Measurements from ENCODE around the gene RMI2. TPM values are rescaled to one million over a fixed set of nuclear protein-coding genes. Genes with fewer than 3 reads are reported as not detected.

RMI2 gene
- total RNA-seq, 2 experiments from 2014 or later = 43.1 TPM

GRCh38 chr16:11389631-11390565 is 44.6 kb downstream of the RMI2 start:
- ChIA-PET POLR2A (no interaction called here), CTCF (interaction anchor here (0.5 to 1.7 kb wide), 2 partner anchors 17 to 326 kb away, joined by 3 read pairs; no protein-coding TSS in a partner anchor)

- ChIA-PET CTCF (no interaction called here), POLR2A (no interaction called here)
These were observed 45.6 kb downstream of the RMI2 start for GRCh38 chr16:11390573-11391495.

GRCh38 chr16:11391576-11391975 is 46.3 kb downstream of the RMI2 start:
- ChIA-PET POLR2A (no interaction called here), CTCF (no interaction called here)

GRCh38 chr16:11392041-11392581 is 46.9 kb downstream of the RMI2 start:
- POLR2A ChIA-PET = no interaction called here

GRCh38 chr16:11393366-11393765 is 48.1 kb downstream of the RMI2 start:
- POLR2A ChIA-PET = no interaction called here
- CTCF ChIA-PET = no interaction called here

More at GRCh38 chr16:11392041-11392581, 46.9 kb downstream of the RMI2 start:
- CTCF ChIA-PET = no interaction called here

GRCh38 chr16:11393861-11394592 is 48.8 kb downstream of the RMI2 start:
- CTCF ChIA-PET = interaction anchor here (3.2 kb wide), 1 partner anchor 431 kb away, joined by 18 read pairs; no protein-coding TSS in a partner anchor
- POLR2A ChIA-PET = interaction anchor here (0.7 kb wide), 1 partner anchor 102 kb away, joined by 4 read pairs; no protein-coding TSS in a partner anchor

- ChIA-PET CTCF (interaction anchor here (0.9 to 3.2 kb wide), 2 partner anchors 12 to 432 kb away, joined by 4 to 18 read pairs; no protein-coding TSS in a partner anchor), POLR2A (no interaction called here)
These were observed 49.3 kb downstream of the RMI2 start for GRCh38 chr16:11394593-11394960.

- CTCF ChIA-PET = interaction anchor here (0.6 to 3.2 kb wide), 18 partner anchors 8 to 440 kb away, joined by 3 to 18 read pairs (median 4); partner anchors contain the start of genes LITAF and ZC3H7A
These were observed 50.0 kb downstream of the RMI2 start for GRCh38 chr16:11395008-11395948.

GRCh38 chr16:11395949-11396240 is 50.6 kb downstream of the RMI2 start:
- POLR2A ChIA-PET = no interaction called here

More at GRCh38 chr16:11395008-11395948, 50.0 kb downstream of the RMI2 start:
- POLR2A ChIA-PET = no interaction called here

GRCh38 chr16:11396241-11397048 is 51.2 kb downstream of the RMI2 start:
- ChIA-PET POLR2A (interaction anchor here (0.6 kb wide), 1 partner anchor 301 kb away, joined by 4 read pairs; no protein-coding TSS in a partner anchor), CTCF (interaction anchor here (0.6 to 3.2 kb wide), 25 partner anchors 9 to 441 kb away, joined by 3 to 18 read pairs (median 4); partner anchors contain the start of genes LITAF and ZC3H7A)

More at GRCh38 chr16:11395949-11396240, 50.6 kb downstream of the RMI2 start:
- CTCF ChIA-PET = interaction anchor here (0.6 to 3.2 kb wide), 22 partner anchors 9 to 441 kb away, joined by 3 to 18 read pairs (median 4); partner anchors contain the start of genes LITAF and ZC3H7A

GRCh38 chr16:11398136-11398535 is 52.9 kb downstream of the RMI2 start:
- ChIA-PET POLR2A (no interaction called here), CTCF (interaction anchor here (0.5 to 1.2 kb wide), 4 partner anchors 9 to 222 kb away, joined by 3 to 5 read pairs (median 4); no protein-coding TSS in a partner anchor)

- ChIA-PET CTCF (no interaction called here), POLR2A (no interaction called here)
These were observed 53.6 kb downstream of the RMI2 start for GRCh38 chr16:11398851-11399250.

- POLR2A ChIA-PET = no interaction called here
- CTCF ChIA-PET = no interaction called here
These were observed 54.1 kb downstream of the RMI2 start for GRCh38 chr16:11399261-11399831.

GRCh38 chr16:11400076-11400475 is 54.8 kb downstream of the RMI2 start:
- POLR2A ChIA-PET = no interaction called here

More at GRCh38 chr16:11400076-11400475, 54.8 kb downstream of the RMI2 start:
- CTCF ChIA-PET = no interaction called here
